Measurements from ENCODE around the gene DCUN1D1.
A peak's percentile ranks its signal among the peaks of the same experiment; 100 is the strongest.

DCUN1D1 gene

DNA sequence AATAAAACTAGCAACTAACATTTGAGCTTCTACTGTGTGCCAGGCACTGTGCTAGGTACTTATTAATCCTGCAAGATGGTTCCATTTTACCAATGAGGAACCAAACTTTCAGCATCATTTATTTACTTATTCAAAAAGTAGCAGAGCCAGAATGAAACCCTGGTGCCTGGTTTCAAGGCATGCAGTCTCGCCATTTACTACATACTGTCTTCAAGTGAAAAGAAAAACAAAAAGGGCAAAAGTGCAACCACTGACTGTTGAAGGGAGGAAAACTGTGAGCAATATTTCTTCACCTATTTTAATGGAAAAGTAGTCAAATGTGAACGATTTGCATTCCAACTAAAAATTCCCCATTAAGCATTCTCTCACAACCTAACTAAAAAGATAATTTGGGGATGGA lies 8.7 kb downstream of the DCUN1D1 start:
- no peak for DNase-seq

DNA sequence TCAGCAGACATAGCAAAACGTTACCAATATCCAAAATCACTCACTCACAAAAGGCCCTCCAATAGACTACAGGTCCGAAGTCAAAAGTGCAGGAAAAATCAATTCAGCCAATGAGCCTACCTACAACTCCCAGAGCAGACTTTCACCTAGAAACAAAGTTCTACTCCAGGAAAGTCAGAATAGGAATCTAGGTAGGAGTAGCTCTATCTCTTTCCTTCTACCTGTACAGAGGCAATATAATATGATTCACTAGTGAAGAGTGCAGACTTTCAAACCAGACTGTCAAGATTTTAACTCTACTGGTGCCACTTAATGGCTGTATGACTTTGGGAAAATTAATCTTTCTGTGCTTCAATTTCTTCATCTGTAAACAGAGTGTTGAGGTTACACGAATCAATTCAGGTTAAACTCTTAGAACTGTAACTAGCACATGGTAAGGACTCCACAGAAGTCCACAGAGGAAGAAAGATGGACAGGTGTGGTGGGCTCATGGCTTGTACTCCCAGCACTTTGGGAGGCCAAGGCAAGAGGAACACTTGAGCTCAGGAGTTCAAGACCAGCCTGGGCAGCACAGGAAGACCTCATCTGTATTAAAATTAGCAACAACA lies 9.4 kb downstream of the DCUN1D1 start:
- no peak for DNase-seq

DNA sequence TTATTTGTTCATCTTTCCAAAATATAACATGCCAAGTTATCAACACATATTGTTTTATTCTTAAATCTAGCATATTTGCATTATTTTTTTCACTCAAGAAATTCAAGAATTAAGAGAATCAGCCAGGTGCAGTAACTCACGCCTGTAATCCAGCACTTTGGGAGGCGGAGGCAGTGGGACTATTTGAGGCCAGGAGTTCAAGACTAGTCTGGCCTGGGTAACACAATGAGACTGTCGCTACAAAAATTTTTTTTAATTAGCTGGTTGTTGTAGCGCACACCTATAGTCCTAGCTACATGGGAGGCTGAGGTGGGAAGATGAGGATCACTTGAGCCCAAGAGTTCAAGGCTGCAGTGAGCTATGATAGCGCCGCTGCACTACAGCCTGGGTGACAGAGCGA lies 10.5 kb downstream of the DCUN1D1 start:
- DNase-seq = no peak

DNA sequence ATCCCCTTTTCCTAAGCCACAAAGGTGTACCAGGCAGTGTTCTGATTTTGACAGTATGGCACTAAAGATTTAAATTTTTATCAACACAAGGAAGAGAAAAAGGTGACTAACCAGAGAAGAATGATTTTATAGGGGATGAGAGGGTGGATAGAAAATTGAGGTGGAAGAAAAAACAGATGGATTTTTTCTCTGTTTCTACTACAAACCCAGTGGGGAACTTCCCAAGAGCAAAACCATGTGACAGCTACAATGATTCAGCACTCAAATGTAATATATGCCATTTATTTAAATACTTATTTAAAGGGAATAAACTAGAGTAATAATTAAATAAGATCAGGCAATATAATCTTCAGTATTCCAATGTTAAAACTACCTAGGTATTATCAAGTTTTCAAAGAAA lies 11.1 kb downstream of the DCUN1D1 start:
- DNase-seq = peak; percentile 50

DNA sequence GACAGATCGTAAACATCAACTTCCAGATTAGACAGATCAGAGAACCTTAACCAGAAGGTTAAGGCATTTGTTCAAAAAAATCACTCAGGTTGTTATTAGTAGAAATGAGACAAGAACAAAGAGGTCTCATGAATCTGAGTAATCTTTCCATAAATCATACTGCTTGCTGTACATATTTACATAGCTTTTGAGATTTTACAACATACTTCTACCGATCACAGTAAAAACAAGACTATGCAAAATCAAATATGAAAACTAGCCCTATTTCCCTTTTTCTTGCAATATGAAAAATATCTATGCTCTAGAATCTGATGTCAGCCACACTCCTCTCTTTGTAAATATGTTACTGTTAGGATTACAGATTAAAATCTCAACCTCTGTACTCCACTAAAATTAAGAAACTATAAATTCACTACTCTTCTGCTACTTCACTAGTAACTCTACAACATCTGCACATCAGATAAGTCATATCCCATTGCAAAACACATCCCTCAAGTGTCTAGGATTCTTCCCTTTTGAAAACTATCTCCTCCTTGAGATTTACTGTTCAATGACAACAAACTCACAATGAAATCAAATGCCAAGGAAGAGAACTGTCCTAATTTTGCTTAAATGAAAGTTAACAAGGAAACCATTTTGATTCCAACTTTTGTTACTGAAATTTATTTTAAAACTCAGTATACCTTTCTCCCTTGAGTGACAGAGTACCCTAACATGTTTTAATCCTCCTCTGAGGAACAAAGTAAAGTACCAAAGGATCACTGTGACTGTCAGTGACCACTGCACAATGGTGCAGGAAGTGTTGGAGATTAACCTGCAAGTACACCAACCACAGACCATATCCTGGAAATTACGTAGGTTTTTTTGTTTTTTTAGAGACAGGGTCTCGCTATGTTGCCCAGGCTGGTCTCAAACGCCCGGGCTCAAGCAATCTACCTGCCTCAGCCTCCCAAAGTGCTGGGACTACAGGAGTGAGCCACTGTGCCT lies 12.8 kb downstream of the DCUN1D1 start:
- no peak for DNase-seq

DNA sequence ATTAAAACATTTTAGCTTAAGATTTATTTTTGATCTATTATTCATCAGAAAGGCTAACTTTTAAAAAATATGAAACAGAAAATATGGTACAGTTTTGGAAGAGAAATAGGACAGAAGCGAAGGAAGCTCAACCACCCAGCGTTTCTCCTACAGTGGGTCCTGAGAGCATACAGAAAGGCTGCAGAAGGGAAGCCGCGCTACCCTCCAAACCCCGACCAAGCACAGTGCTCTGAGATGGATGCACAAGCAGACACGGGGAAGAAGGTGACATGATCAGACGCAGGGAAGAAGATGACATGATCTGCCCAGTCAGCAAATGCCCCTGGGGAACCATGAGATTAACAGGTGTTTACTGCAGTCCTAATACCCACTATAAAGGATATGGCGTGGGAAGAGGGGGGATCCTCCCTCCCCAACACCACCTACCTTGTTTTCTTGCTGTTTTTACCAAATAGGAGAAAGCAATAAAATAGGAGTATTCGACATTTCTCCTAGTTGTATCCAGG lies 14.4 kb downstream of the DCUN1D1 start:
- DNase-seq = no peak

DNA sequence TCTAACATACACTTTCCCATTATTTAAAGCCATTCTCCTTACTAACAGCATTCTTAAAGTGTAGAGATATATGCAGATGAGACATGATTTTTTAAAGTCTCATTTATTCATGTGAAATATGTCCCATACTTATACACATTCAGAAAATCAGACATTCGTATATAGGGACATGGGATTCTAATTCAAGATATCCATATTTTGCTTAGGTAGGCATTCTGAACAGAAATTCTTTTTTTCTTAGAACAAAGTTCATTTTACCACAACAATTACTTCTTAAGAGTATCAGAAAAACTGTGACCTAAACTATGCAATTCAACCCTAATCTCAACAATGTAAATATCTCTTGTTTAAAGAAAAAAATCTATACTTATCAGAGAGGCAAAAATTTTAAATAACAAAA lies 16.2 kb downstream of the DCUN1D1 start:
- no peak for DNase-seq

DNA sequence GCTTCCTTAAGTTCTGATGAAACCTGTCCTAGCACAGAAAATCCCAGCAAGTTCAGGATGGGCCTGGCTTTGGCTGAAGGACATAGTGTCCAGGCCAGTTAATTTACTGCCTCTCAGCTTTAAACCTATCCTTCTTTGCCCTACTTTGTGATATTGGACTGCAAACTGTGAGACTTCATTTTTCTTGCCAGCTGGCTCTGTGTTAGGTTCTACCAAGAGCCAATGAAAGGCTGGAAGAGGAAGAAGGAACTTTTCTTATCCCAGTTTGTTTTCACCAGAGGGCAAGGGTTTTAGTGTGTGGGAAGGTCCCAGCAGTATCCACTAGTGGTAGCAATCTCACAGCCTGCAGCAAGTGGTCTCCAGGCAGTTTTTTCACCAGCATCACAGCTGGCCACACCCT lies 18.2 kb downstream of the DCUN1D1 start:
- DNase-seq = no peak

DNA sequence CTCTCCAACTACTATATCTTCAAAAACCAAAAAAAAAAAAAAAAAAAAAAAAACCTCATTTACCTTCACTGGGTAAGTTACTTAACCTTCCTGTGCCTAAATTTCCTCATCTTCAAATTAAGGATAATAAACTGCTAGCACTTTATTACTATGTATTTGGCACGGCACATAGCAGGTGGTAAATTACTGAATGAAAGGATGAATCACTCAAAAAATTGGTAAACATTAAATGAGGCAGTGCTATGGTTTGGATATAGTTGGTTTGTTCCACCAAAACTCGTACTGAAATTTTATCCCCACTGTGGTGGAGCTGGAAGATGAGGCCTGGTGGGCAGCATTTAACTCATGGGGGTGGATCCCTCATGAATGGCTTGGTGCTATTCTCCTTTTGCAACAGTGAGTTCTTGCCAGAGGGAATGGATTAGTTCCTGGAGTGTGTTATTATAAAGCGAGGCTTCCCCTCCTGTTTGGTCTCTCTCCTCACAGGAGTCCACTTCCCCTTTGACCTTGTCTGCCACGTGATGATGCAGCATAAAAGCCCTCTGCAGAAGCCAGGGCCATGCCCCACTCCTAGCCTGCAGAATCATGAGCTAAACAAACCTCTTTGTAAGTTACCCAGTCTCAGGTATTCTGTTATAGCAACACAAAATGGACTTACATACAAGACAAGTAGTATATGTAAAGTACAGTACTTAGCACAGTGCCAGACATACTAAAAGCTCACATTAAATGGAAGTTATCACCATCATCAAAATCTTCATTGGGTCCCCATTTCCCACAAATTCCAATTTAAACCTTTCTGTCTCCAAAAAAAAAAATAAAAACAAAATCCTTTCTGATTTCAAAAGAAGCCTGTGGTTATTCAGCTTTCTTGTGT lies 20.6 kb downstream of the DCUN1D1 start:
- no peak for DNase-seq

DNA sequence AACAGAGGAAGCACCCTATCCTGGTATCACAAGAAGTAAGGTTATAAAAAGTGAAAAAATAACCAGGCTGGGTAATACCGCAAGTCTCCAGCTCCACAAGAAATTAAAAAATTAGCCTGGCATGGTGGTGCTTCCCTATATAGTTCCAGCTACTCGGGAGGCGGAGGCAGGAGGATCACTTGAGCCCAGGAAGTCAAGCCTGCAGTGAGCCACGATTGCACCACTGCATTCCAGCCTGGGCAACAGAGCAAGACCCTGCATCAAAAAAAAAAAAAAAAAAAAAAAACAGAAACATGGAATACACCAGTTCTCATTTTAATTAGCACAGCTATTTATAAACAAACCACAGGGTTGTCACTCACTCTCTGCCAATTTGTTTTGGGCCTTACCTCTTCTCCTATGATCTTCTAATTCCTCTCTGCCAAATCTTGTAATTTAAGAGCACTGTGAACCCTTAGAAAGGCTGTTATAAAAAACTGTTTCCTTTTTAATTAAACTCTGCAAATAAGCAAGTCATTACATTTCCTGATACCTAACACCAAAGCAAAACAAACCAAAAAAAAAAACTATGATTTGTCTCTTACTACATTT lies 22.6 kb downstream of the DCUN1D1 start:
- DNase-seq = no peak

DNA sequence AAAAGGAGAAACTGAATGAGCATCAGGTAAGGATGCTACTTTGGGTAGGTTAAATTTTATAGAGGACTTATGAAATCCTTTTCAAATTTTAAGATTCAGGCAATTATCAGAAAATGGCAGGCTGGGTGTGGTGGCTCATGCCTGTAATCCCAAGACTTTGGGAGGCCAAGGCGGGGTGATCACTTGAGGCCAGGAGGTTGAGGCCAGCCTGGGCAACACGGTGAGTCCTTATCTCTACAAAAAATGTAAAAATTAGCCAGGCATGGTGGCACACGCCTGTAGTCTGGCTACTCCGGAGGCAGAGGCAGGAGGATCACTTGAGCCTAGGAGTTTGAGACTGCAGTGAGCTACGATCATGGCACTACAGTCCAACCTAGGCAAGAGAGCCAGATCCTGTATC lies 23.1 kb downstream of the DCUN1D1 start:
- DNase-seq = no peak

DNA sequence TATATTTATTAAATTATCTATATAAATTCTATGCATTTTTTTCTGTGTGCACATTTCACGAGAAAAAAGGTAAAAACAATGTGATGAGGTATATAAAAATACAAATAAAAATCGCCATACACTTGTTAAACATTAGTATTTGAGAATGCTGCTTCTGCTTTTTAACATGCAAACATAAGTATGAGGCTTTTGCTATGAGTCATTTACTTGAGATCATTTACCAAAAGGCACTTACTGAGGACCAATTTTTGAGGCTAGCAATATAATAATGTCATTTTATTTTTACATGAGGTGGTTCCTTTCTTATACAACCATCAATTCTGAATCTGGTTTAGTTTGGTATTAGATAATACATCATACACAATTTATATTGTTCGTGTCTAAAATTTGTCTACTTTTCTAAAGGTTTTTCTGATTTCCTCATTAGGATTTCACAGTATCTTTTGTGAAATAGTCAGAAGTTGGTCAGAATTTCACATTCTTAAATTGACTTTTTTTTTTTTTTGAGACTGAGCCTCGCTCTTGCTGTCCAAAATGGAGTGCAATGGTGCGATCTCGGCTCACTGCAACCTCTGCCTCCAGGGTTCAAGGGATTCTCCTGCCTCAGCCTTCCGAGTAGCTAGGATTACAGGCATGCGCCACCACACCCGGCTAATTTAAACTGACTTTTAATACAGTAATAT lies 25.6 kb downstream of the DCUN1D1 start:
- DNase-seq = no peak

DNA sequence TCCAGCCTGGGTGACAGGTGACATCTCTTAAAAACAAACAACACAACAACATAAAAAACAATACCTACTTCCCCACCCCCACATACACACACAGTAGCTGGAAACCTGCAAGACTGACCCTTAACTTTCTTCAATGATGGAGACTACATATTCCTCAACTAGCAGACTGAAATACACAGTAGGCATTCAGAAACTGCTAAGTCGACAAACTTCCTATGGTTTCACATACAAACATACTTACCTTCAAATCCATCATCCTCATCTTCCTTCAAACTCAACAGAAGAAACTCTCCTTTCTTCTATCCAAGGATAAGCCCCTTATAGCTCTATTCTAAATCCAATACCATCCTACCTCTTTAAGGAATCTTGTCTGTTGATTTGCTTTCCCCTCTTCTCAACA lies 30.6 kb downstream of the DCUN1D1 start:
- DNase-seq = no peak

DNA sequence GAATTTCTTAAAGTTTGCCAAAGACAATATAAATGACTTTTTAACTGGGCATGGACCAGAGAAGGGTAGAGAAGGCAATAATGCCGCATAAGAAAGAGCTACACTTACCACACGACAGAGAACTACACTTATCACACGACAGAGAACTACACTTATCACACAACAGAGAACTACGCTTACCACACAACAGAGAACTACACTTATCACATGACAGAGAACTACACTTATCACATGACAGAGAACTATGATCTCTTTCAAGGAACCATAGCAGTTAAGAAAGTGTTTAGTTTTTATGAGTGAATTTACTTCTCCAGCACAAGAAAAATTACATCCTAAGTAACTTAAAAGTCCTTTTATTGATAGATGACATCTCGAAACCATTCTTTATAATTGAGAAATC lies 32.0 kb downstream of the DCUN1D1 start:
- no peak for DNase-seq

DNA sequence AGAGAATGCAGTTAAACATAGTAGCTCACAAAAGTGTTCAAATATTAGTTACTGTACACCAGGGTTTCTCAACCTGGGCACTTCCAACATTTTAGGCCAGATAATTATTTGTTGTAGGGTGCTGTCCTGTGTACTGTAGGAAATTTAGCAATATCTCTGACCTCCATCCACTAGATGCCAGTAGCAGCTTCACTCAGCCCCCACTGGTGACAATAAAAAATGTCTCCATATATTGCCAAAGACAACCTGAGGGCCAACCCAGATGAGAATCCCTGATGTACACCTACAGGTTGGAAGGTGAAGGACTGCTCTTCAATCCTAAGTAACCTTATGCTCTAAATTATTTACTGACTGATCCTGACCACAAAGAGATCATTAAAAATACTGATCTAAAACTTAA lies 32.5 kb downstream of the DCUN1D1 start:
- DNase-seq = no peak

DNA sequence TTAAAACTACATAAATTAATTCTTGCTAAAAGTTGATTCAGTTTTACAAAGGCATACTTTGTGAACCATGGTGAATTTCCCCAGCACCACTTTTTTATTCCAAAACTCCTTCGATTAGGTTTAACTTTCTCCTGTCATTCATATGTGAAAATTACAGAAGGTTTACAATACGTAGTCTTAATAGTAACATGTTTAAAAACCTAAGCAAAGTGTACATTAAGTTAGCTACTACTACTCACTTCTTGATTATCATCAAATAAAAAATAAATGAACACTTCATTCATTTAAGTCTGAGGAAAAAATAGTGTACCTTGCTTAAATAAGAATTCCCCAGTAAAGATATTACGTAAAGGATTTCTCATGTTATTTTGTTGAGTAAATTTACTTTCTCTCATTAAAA lies 38.6 kb downstream of the DCUN1D1 start:
- DNase-seq = no peak

DNA sequence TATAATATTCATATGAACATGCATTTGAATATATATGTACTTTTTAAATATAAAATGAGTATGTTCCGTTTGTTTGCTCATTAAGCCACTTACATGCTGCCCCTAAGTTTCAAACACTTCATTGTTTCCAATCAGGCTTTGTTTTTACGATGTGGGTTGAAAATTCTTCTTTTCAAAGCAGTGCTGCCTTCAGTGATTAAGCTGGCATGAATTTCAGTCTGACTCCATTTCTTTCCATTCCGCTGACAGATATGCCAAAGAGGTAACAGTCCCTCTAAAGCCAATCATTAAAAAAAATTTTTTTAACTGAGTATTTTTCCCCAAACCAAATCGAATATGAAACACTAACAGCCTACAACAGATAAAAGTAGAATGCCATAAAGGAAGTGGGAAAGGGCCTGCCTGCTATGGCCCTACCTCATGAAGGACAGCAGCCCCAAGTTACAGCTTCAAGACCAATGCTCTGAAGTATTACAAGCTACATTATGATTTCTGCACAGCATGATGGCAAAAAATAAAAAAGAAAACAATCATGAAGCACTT lies 40.0 kb downstream of the DCUN1D1 start:
- DNase-seq = no peak

DNA sequence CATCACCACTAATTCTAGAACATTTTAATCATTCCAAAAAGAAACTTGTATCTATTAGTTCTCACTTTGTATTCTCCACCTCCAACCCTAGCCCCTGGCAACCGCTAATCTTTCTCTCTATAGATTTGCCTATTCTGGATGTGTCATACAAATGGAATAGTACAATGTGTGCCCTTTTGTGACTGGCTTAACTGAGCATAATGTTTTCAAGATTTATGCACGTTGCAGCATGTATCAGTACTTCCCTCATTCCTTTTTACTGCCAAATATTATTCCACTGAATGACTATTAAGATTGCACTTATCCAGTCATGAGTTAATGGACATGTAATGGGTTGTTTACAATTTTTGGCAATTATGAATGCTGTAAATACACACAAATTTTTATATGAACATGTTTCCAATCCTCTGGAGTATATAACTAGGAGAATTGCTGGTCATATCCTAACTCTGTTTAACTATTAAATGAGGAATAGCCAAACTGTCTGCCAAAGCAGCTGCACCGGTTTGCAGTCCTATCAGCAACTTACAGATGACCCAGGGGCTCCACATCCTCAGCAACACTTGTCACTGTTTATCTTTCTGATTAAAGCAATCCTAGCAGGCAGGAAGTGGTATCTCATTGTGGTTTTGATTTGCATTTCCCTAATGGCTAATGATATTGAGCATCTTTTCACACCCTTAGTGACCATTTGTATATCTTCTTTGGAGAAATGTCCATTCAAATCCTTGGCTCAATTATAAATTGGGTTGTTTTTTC lies 42.9 kb downstream of the DCUN1D1 start:
- no peak for DNase-seq

DNA sequence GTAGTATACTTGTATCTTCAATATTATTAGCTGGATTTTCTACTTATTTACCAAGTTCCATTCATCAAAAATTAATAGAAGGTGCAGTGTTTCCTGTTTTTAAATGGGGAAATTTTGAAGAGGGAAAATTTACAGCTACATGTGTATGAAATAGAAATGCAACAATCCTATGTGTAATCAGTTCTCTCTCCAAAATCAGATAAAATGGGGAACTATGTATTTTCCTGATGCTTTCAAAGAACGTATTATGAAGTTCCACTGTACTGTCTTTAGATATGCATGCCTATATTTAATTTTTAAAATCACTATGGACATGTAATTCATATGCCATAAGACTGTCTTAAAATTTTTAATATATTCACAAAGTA lies 43.4 kb downstream of the DCUN1D1 start:
- no peak for DNase-seq

DNA sequence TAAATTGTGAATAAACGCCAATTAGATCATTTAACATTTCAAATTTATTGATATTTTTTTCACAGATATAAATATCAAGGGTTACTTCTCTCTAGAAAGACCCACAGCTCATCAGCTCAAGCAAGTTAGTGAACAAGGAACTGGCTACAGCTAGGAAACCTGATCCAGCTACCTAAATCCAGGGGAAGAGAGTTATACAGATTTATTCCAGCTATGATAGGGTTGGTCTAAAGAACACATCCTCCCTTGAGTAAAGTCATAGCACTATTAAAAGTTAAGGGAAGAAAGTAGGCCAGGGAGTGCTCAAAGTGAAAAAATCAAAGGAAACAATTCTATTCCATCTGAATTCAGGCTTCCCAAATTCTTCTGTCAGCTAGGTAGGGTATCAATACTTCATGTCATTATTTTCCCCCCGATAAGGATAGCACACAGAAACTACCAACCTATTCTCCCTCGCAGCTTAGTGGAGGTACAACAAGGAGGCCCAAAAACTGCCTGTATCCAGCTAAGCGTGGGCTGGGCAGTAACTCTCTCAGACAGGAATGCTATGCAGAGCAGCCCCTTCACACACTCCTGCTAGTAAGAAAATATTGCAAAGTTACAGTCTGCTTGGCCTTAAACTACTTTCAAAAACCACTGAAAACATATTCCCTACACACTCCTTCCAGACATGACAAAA lies 44.0 kb downstream of the DCUN1D1 start:
- no peak for DNase-seq

DNA sequence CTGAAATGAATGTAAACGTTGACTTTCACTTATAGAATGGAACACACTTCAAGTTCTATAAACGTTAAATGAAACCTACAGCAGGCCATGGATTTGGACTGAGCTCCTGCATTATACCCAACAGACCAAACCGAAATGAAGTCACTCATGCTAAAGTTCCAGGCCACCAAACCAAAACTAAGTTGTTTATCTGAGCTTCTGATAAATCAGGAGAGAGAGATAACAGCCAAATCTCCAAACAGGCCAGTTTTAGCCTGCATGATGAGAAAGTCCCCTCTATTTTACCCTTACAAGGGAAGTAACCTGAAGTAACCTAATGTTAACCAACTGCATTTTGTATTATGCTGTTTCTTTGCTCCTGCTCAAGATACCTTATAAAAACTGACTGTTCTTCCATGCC lies 44.5 kb downstream of the DCUN1D1 start:
- DNase-seq = no peak
